Non-pigmented ciliary epithelial cell (primary cell): Measurements from ENCODE around the gene LTF.
A peak's percentile ranks its signal among the peaks of the same experiment; 100 is the strongest.
"Not testable (repeated sequence)": the region's sequence is repeated elsewhere in the genome, so short reads cannot be mapped to it uniquely, and the experiment has no call there.

ENCODE experiments used
- DNase-seq: peaks from one replicate; pipeline ENCODE4 v3.0.0-alpha.2; 2010; ENCODE audit warnings: low read depth

The LTF gene

DNA sequence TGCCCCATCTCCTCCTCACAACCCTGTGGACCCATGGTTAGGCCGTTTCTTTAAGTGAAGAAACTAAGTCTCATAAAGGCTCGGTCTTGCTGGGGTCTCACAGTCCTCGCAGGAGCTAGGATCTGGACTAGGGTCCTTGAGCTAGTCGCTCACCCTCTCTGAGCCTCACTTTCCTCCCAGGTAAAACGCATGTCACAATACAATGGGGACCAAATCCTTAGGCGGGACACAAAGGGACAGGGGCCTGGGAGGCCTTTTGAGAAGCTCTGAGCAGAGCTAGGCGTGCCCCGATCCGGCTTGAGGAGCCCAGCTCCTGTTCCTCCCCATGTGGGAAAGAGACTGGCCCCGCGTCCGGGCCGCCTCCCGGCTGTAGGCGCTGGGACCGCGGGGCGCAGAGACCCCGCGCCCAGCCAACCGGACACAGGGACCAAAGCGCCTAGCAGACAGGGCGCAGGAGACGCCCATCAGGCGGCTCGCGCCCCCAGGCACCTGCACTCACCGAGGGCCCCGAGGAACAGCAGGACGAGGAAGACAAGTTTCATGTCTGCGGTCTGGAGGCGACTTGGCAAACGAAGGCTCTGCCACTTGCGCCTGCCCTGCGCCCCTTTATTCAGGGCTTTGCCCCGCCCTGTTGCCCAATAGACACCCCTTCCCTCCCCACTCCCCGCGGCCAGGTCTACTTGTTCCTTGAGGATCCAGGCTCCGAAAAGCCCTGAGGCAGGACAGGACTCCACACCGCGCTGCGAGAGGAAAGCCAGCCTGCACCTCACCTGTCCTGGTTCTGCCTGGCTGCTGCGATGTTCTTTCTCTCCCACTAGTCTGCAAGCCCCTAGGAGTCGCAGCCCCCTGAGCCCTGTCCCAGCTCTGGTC is at the start of gene LTF:
LTF (minus strand) TSS at position 580 of the 870 bp plus-strand sequence; CDS start at position 542, 38 bp downstream.
- no peak for DNase-seq

DNA sequence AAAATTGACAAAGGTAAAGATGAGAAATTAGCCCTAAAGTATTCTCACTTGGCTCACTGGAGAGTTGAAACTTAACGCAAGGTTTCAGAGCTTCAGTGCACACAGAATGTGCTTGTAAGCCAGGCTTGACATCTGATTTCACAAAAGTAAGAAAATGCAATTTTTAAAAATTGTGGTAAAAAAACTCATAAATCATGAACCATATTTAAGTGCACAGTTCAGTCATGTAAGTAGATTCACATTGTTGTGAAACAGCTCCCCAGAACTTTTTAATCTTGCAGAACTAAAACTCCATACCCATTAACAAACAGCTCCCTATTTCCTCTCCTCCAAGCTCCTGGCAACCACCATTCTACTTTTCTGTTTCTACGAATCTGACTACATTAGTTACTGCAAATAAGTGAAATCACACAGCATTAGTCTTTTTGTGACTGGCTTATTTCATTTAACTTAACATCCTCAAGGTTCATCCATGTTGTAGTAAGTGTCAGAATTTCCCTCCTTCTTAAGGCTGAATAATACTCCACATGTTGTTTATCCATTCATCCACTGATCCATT is 47.6 kb upstream of the LTF start:
- no peak for DNase-seq

DNA sequence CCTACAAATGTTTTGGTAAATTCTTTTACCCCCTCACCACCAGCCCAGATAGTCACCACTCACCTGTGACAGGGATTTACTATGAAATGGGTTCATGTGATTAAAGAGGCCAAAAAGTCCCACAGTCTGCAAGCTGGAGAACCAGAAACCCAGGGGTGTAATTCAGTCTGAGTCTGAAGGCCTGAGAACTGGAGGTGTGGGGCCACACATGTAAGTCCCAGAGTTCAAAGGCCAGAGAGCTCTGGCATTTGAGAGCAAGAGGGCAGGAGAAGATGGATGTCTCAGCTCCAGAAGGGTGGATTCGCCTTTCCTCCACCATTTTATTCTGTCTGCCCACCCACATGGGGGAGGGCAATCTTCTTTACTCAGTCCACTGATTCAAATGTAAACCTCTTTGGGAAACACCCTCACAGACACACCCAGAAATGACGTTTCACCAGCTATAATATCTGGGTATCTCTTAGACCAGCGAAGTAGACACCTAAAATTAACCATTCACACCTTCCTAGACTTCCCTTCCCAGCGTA is 45.0 kb upstream of the LTF start:
- no peak for DNase-seq

DNA sequence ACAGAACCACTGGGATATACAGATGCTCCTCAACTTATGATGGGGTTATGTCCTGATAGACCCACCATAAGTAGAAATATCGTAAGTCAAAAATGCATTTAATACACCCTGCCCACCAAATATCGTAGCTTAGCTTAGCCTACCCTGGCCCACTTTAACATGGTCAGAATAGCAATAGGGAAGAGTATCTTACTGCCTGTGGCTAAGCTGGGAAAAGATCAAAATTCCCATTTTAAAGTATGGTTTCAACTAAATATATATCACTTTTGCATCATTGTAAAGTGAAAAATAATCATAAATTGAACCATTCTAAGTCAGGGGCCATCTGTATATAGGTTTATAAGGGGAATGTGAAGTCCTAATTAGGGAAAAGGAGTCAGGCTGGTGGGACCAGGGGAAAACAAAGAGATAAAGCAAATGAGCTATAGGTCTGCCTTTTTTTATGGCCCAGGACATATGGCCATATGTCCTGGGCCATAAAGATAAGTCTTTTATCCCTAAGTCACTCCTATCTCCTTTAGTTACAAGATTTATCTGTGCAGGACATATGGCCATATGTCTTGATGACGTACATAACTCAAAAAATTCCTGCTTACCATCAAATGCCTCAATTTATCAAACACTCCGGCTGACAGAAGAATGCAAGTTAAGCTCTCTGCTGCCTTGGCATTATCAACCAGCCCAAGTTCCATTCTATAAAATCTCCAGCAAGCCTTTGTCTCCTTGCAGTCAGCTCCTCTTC is 44.3 kb upstream of the LTF start:
- no peak for DNase-seq

DNA sequence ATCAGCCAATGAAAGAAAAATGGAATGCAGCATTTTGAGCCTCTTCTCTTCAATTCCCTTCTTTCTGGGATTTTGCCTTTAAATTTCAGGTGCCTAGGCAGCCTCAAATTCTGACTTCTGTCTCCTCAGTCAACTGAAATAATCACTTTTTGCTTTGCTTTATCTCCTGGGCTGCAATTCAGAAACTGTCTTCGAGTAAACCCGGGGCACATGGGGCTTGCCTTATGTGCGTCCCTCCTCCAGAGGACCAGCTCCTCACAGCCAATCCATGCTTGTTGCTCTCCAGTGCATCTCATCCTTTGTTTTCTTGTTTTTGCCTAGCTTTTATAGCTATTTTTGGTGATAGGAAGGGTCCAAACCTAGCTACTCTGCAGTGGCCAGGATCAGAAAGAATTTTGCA is 41.8 kb upstream of the LTF start:
- DNase-seq: no peak

DNA sequence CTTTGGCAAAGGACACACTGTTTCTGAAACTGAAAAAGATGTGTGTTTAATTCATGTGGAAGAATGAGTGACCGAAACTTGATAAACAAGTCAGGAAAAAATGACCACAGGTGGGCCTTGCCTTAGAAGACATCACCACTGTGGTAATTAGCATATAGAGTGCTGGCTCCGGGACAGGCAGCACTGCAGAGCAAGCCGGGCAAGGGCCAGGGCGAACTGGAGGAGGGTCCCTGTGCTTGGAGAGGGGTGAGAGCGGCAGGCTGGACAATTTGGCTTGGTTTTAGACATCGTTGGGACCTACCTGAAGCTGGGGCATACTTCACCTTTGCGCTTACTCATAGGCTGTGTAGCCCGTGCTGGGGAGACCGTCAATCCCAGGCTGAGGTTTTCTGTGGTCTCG is 41.2 kb upstream of the LTF start:
- DNase-seq: no peak

DNA sequence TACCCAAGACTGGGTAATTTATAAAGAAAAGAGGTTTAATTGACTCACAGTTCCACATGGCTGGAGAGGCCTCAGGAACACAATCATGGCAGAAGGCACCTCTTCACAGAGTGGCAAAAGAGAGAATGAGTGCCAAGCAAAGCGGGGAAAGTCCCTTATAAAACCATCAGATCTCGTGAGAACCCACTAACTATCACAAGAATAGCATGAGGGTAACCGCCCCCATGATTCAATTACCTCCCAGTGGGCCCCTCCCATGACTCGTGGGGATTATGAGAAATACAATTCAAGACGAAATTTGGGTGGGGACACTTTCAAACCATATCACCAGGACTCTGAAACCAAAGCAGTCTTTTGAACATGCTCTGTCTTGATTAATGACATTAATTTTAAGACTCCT is 40.1 kb upstream of the LTF start:
- DNase-seq: no peak

DNA sequence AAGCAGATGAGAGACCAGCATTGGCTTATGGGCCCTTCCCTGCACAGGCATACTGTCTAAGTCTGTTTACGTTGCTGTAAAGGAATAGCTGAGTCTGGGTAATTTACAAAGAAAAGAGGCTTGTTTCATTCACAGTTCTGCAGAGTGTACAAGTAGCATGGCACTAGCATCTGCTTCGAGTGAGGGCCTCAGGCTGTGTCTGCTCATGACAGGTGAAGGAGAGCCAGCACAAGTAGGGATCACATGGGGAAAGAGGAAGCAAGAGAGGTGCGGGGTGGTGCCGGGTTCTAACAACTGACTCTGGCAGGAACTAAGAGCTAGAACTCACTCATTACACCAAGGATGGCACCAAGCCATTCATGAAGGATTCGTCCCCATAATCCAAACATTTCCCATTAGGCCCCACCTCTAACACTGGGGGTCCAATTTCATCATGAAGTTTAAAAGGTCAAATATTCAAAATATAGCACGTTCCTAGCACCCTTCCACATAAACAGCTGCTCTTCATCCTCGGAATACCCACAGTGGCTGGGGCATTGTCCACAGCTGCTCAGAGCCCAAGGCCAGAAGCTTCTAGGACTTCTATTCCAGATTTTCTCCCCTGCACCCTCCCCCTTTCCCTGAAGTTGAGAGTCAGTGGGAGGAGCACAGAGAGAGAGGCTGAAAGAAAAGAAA is 38.6 kb upstream of the LTF start:
- DNase-seq: no peak

DNA sequence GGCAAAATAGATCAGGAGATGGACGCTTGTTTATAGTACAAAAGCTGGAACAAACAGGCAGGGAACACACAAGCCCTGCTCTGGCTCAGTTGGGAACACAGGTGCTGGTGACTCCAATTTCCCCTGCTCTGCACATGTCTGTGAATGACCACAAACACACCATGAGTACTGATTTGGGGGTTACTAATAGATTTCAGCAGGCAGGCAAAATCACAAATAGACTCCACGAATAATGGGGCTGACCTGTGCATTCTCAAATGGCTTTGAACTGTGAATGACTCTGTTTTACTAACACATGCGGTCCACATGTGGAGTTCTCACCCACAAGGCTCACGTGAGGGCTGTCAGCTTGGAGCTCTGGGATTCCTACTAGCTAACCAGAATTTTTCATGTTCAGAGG is 37.0 kb upstream of the LTF start:
- no peak for DNase-seq

DNA sequence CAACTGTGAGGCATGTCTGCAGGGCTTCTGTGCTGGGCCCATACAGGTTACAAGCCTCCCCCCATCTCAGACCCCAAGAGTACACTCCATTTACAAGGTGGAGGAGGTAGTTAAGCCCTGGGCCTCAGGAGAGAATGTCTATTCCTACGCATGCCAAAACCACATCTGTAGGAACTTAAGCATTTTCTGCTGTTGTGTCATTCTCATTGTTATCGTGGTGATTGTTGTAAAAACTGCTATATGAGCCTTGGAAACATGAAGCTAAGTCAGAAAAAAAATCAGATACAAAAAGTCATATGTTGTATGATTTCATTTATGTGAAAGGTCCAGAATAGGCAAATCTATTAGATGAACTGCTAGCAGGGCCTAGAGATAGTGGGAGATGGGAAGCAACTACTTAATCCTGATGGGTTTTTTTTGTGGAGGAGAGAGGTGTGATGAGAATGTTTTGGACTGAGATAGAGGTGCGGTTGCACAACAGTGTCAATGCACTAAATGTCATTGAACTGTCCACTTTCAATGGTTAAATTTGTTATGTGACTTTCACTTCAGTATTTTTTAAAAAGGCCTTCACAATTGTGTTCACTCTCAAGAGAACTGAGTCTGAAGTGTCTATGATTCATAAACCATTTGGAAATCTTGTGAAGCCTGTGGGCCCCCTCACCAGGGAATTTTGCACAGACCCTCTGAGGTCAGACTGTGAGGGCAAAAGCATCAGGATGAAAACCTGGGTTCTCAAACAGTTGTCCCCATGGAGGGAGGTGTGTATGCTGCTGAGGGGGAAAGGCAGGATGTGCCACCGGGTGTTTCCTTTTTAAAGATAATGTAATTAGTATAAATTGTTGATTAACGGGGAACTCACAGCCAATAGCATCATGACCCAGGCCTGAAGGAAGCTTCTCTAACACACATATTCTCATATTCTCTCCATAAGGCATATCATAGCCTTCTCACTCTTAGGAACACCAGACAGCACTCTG is 36.2 kb upstream of the LTF start:
- DNase-seq: peak; percentile 67

DNA sequence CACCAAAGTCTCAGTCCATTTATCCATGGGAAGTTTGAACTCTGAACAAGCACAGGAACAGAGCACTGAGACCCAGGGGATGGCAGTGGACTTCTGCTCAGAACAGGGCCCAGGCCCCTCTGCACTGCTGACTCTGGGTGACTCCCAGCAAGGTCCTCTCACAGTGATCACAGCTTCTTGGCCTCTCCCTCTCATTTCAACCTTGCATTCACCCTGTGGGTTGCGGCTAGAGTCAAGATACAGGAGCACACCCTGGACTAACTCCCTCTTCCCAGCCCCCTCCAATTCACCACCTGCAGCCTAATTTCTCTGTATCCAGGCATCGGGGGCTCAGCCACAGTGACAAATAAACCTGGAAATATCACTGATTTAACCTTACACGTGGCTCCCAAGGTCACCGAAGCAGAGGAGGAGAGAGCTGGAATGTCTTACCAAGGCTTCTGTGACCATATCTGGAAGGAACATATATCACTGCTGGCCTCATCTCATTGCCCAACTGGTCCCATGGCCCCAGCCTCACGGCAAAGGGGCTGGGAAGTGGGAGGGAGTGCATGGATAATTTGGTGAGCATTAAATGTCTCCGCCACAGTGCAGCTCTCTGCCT is 34.3 kb upstream of the LTF start:
- DNase-seq: no peak

DNA sequence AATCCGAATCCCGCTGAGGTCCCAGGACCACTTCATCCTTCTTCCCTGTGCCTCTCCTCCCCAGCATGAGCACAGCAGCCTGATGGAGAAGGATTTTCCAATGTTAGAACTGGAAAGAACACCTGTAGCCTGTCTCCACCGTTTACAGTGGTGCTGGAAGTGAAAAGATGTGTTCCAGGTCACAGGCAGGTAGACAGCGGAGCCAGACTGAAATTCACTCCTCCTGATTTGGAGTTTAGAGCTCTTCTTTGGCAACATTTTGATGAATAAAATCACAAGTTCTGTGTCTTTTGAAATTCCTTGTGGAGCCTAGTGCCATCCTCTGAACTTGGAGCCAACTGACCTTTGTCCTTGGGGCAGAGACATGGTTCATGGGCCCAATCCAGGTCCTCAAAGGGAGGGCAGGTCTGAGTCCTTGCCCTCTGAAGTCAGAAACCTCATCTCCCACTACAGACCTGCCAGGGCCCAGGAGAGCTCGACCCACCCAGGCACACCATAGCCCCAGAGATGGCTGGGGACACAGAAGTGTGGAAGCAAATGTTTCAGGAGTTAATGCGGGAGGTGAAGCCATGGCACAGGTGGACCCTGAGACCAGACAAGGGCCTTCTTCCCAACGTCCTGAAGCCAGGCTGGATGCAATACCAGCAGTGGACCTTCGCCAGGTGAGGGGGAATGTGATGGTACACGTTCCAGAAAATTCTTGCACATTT is 33.0 kb upstream of the LTF start, which contains the start of gene RTP3:
RTP3 (plus strand) TSS at position 421 of the 710 bp plus-strand sequence; CDS start at position 508, 87 bp downstream.
- DNase-seq: no peak

DNA sequence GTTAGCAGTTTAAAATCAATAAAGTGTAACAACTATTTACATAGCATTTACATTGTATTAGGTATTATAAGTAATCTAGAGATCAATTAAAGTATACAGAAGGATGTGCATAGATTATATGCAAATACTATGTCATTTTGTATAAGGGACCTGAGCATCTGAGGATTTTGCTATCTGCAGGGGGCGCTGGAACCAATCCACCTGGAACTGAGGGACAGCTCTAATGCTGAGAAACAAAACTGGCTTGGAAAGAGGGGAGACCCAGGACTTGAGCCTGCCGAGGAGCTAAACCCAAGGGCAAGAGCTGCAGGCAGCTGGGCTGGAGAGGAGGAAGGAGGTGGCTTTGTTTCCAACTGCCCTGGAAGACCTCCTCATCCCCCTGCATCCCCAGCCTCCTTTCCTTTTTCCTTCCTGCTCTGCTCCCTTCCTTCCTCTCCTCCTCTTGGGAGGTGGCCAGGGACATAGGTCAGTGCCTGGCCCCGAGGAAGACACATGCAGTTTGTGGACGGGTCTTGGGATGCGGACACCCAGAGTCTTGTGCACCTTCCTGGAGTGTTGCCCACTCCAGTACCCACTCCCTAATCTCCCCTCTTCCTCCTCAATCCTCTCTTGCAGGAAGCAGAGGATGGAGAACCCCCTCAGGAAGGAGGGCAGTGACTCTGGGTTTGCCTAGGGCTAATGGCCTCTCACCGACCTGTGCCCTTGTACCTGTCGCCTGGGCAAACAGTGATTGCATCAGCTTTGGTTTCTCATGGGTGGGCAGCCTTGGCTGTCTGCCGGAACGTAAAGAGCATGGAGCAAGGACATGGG is 32.2 kb upstream of the LTF start:
- no peak for DNase-seq

DNA sequence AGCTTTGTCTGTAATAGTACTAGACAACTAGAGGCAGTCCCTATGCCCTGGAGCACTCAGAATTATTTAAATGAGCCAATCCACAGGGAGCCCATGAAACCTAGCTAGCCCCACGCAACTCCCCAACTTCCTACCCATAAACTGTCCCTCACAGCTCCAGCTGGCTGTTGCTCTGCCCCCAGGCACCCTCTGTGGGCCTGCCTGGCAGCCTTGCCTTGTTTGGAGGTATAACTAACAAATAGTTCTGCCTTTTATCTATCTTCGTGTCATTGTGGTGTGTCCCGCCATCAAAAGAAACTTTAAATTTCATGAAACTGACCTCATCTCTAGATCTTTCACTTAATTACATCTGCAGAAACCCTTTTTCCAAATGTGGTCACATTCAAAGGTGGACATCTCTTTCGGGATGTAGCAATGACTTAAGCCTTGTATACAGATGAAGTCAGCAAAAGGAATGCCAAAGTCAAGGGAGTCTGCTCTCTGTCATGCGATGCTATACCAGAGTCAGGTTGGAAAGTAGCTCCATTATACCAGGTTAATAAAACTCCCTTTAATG is 31.3 kb upstream of the LTF start:
- DNase-seq: no peak

DNA sequence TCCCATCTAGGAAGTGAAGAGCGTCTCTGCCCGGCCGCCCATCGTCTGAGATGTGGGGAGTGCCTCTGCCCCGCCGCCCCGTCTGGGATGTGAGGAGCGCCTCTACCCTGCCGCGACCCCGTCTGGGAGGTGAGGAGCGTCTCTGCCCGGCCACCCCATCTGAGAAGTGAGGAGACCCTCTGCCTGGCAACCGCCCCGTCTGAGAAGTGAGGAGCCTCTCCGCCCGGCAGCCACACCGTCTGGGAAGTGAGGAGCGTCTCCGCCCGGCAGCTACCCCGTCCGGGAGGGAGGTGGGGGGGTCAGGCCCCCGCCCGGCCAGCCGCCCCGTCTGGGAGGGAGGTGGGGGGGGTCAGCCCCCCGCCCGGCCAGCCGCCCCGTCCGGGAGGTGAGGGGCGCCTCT is 29.8 kb upstream of the LTF start:
- not testable (repeated sequence) for DNase-seq

DNA sequence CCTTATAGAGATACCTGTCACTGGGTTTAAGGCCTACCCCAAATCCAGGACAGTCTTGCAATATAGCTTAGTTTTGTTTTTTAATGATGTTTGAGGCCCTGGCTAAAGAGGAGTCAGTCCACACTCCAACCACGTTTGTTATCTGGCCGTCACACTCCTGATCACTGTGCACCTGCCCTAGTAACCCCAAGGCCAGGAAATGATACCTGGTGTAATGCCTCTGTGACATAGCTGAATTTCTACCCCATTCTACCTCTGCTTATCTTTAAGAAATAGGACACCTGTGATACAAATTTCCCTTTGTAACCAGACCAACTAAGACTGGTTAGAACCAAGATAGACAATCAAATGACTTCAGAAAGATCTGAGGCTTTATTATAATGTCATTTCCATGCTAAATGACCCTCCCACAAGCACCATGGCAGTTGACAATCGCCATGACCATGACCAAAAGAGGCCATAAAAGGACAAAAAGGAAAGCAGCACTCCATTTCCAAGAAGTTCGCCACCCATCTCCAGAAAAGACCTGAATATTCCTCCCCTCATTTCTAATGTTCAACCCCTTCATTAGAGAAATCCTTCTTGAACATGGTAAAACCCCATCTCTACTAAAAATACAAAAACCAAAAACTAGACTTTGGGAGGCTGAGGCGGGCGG is 28.3 kb upstream of the LTF start:
- DNase-seq: no peak

DNA sequence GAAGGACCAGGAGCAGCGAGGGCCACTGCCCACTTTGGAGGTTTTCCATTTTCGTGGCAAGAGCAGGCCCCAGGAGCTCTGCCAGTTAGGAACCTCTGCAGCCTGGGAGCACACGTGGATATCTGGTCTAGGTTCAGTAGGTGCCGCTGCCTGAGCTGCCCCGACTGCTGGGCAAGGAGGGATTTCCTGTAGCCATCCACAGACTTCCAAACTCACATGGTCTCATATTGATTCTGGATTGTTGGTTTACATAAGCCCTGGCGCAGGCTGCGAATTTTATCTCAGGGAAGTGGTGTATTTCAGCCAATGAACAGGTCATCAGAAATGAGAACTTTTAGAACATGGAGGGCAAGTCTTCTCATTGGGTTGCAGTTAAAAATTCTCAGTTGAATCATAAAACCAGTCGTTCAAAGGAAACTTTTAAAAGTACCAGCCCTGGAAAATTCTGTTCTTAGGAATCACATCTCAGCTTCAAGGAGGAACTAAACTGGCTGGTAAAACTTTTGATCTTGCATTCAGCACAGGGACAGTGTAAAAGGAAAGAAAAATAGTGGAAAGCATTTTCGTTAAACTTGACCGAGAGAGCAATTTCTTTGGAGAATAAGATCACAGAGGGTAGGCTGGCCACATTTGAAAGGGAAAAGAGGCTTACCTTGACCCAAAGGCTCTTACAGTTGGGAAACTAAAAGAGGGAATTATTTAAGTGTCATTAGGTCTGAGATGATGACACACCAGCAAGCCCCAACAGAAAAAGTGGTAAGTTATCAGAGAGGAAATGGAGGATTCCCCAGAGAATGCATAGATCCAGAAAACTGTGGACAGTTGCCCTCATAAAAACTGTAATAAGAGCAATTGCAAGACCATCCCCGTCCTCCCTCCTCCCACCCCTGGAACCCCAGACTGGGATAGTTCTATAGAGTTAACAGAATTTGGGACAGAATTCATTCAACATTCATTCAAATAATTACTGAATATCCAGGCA is 26.7 kb upstream of the LTF start:
- no peak for DNase-seq
